ENCODE measurements around the gene RNF225. TPM values are rescaled to one million over a fixed set of nuclear protein-coding genes. Genes with fewer than 3 reads are reported as not detected.

Gene RNF225
- total and polyA plus RNA-seq, 2 donors (not counting 3 experiments of a cell fraction or from before 2014, with no cell fraction given) = 0.58 TPM; not detected in 1

GRCh38 chr19:58399903-58400302 lies 4.4 kb downstream of the RNF225 start:
- DNase-seq (ENCODE audit: low read depth, low spot score) (no peak), FAIRE-seq (no peak)
- Histone ChIP-seq H3K4me3 (replicated peaks in 1 of 3; ENCODE audit: insufficient read depth in 1 of 3, low read depth in 1 of 3, low read length in 3 of 3) (no peak overlapping the region), H3K79me2 (ENCODE audit: control insufficient read depth, insufficient read depth, low read length) (no peaks in the 10 kb centered on the region), H3K4me1 (ENCODE audit: control insufficient read depth, extremely low read depth, insufficient read depth, low read length) (peaks cover 12% of the 10 kb centered on the region), H3K36me3 (ENCODE audit: control insufficient read depth in 2 of 2, extremely low read depth in 1 of 2, insufficient read depth in 2 of 2, low read length in 2 of 2) (peaks cover 1 to 3% of the 10 kb centered on the region in 2 experiments), H3K27me3 (ENCODE audit: control insufficient read depth in 2 of 2, insufficient read depth in 2 of 2, low read length in 2 of 2) (no peaks in the 10 kb centered on the region), H3K9me3 (replicated peaks; ENCODE audit: control insufficient read depth, insufficient read depth, low read length) (no peaks in the 10 kb centered on the region), H4K20me1 (replicated peaks; ENCODE audit: control insufficient read depth, extremely low read depth, insufficient read depth, low read length) (no peaks in the 10 kb centered on the region), H3K27ac (ENCODE audit: insufficient read depth, low read depth, low read length) (no peak overlapping the region), H3K4me2 (ENCODE audit: insufficient read depth, low read length) (no peak overlapping the region), H3K9ac (replicated peaks; ENCODE audit: extremely low read depth, insufficient read depth, low read length) (no peak overlapping the region), H3K9me1 (replicated peaks; ENCODE audit: control insufficient read depth, extremely low read depth, insufficient read depth, low read length) (no peaks in the 10 kb centered on the region), H2AFZ (ENCODE audit: low read depth, low read length) (no peak overlapping the region)
- no TSS peak for BruUV-seq (replicated peaks)
- dilution Hi-C loops (cut with MboI; ENCODE audit: extremely low pct_ligation_motif_present, low sequenced_read_pairs) = no loop called here
- POLR2A ChIA-PET = no interaction called here
- CTCF ChIA-PET = no interaction called here
- no peak for TF ChIP-seq EZH2 (IDR thresholded peaks at IDR 0.05; ENCODE audit: borderline replicate concordance, low read depth, low read length, severe bottlenecking)
- no peak for TF ChIP-seq CTCF (IDR thresholded peaks at IDR 0.05; ENCODE audit: extremely low read depth in 1 of 2, insufficient read depth in 1 of 2, low read depth in 1 of 2, low read length in 2 of 2)
- TF ChIP-seq POLR2AphosphoS5 (IDR thresholded peaks at IDR 0.05; ENCODE audit: insufficient read depth, low read depth, low read length) = no peak
- TF ChIP-seq JUN (IDR thresholded peaks at IDR 0.05; ENCODE audit: borderline replicate concordance, insufficient read depth, insufficient read length, low read depth) = no peak
- no peak for TF ChIP-seq MYC (IDR thresholded peaks at IDR 0.05; ENCODE audit: low read depth, low read length)
- TF ChIP-seq POLR2A (IDR thresholded peaks at IDR 0.05; ENCODE audit: low read depth, low read length) = no peak
- intact Hi-C loops (cut with micrococcal nuclease) = loop anchor here (2.0 kb wide), 1 partner anchor 13 kb away; the partner anchor contains the start of gene RPS5

All from endothelial cell of umbilical vein (primary cell).